ENCODE results near the gene ECHS1. TPM values are rescaled to one million over a fixed set of nuclear protein-coding genes. Genes with fewer than 3 reads are reported as not detected.

The ECHS1 gene
- total RNA-seq, 1 donor from 2014 or later = 69.8 TPM

- H3K4me3 Mint-ChIP-seq = no peak overlapping the region
- TF ChIP-seq CTCF (IDR thresholded peaks at IDR 0.05; ENCODE audit: unreplicated experiment) = no peak
- H3K4me1 Mint-ChIP-seq = peaks cover 5% of the 10 kb centered on the region
- no peaks in the 10 kb centered on the region for H3K9me3 Mint-ChIP-seq
- H3K36me3 Mint-ChIP-seq = peaks cover 30% of the 10 kb centered on the region
- no peaks in the 10 kb centered on the region for H3K27me3 Mint-ChIP-seq (ENCODE audit: low read depth)
- DNase-seq (ENCODE audit: low spot score in 2 of 2, unreplicated experiment in 2 of 2) = no peak
- H3K27ac Mint-ChIP-seq = no peak overlapping the region
These were observed 7.0 kb downstream of the ECHS1 start for GRCh38 chr10:133366130-133366478.

GRCh38 chr10:133365461-133366129, 7.6 kb downstream of the ECHS1 start:
- Mint-ChIP-seq H3K9me3 (no peaks in the 10 kb centered on the region), H3K36me3 (peaks cover 30% of the 10 kb centered on the region)

GRCh38 chr10:133364645-133365431, 8.3 kb downstream of the ECHS1 start:
- Mint-ChIP-seq H3K9me3 (no peaks in the 10 kb centered on the region), H3K27ac (peak overlapping the region; percentile 49), H3K4me1 (peaks cover 13% of the 10 kb centered on the region), H3K4me3 (no peak overlapping the region), H3K36me3 (peaks cover 26% of the 10 kb centered on the region), H3K27me3 (ENCODE audit: low read depth) (no peaks in the 10 kb centered on the region)
- no peak for DNase-seq (ENCODE audit: low spot score in 2 of 2, unreplicated experiment in 2 of 2)
- no peak for TF ChIP-seq CTCF (IDR thresholded peaks at IDR 0.05; ENCODE audit: unreplicated experiment)

More at GRCh38 chr10:133365461-133366129, 7.6 kb downstream of the ECHS1 start:
- Mint-ChIP-seq H3K27ac (no peak overlapping the region), H3K4me3 (no peak overlapping the region), H3K27me3 (ENCODE audit: low read depth) (no peaks in the 10 kb centered on the region), H3K4me1 (peaks cover 6% of the 10 kb centered on the region)
- DNase-seq (ENCODE audit: low spot score in 2 of 2, unreplicated experiment in 2 of 2) = no peak
- TF ChIP-seq CTCF (IDR thresholded peaks at IDR 0.05; ENCODE audit: unreplicated experiment) = no peak

GRCh38 chr10:133362846-133363245, 10.3 kb downstream of the ECHS1 start:
- no peaks in the 10 kb centered on the region for H3K9me3 Mint-ChIP-seq
- peaks cover 20% of the 10 kb centered on the region for H3K36me3 Mint-ChIP-seq
- DNase-seq (ENCODE audit: low spot score in 2 of 2, unreplicated experiment in 2 of 2) = no peak
- peaks cover 22% of the 10 kb centered on the region for H3K4me1 Mint-ChIP-seq
- no peak for TF ChIP-seq CTCF (IDR thresholded peaks at IDR 0.05; ENCODE audit: unreplicated experiment)
- H3K4me3 Mint-ChIP-seq = no peak overlapping the region
- H3K27me3 Mint-ChIP-seq (ENCODE audit: low read depth) = no peaks in the 10 kb centered on the region
- no peak overlapping the region for H3K27ac Mint-ChIP-seq

GRCh38 chr10:133361773-133362441, 11.2 kb downstream of the ECHS1 start:
- Mint-ChIP-seq H3K4me1 (peaks cover 22% of the 10 kb centered on the region), H3K4me3 (no peak overlapping the region), H3K27ac (no peak overlapping the region), H3K36me3 (peaks cover 20% of the 10 kb centered on the region), H3K9me3 (no peaks in the 10 kb centered on the region), H3K27me3 (ENCODE audit: low read depth) (no peaks in the 10 kb centered on the region)
- DNase-seq (ENCODE audit: low spot score in 2 of 2, unreplicated experiment in 2 of 2) = no peak
- no peak for TF ChIP-seq CTCF (IDR thresholded peaks at IDR 0.05; ENCODE audit: unreplicated experiment)

All from mesothelial cell of epicardium (in vitro differentiated cells).